HL-60 (cell line): ENCODE results near the gene RSPO3.

Experiments
- DNase-seq, 2 experiments: peaks; one replicate each; pipeline ENCODE4 v3.0.0-alpha.2; 2010 to 2020; ENCODE audit warnings: low read depth in 1 of 2, low spot score in 1 of 2
- H3K27ac ChIP-seq: fragments of 250-450 bp; sonication (Bioruptor Pico); replicated peaks from 2 replicates; pipeline ENCODE4 v1.5.1; 2020; ENCODE audit warnings: mild to moderate bottlenecking, moderate library complexity
- H3K27me3 ChIP-seq: fragments of 250-450 bp; sonication (Bioruptor Pico); 2 replicates; pipeline ENCODE4 v1.5.1; 2021; ENCODE audit warnings: mild to moderate bottlenecking, moderate library complexity; ENCODE audit not compliant: insufficient read depth, poor library complexity, severe bottlenecking
- H3K4me3 ChIP-seq: replicated peaks from 2 replicates; pipeline ENCODE4 v1.5.1; 2011; ENCODE audit warnings: mild to moderate bottlenecking, control low read depth, low read length; ENCODE audit not compliant: insufficient read depth
- GABPA ChIP-seq: IDR thresholded peaks from 2 replicates; pipeline ENCODE4 v1.6.1; 2012; ENCODE audit warnings: low read depth
- POLR2AphosphoS5 ChIP-seq: IDR thresholded peaks from 2 replicates; pipeline ENCODE4 v1.6.1; 2012; ENCODE audit warnings: low read depth
- SPI1 ChIP-seq: IDR thresholded peaks from 2 replicates; pipeline ENCODE4 v1.6.1; 2012; ENCODE audit warnings: low read depth, mild to moderate bottlenecking, borderline replicate concordance
- TF ChIP-seq, protein P1 (sequence below): IDR thresholded peaks from one replicate; pipeline ENCODE4 v1.5.1; 2011; ENCODE audit warnings: low read length, control low read depth, inconsistent platforms; ENCODE audit not compliant: insufficient read depth
- TF ChIP-seq, protein P2 (sequence below): IDR thresholded peaks from 2 replicates; pipeline ENCODE4 v1.6.1; 2012; ENCODE audit warnings: low read depth; ENCODE audit not compliant: insufficient replicate concordance

Gene RSPO3

DNA sequence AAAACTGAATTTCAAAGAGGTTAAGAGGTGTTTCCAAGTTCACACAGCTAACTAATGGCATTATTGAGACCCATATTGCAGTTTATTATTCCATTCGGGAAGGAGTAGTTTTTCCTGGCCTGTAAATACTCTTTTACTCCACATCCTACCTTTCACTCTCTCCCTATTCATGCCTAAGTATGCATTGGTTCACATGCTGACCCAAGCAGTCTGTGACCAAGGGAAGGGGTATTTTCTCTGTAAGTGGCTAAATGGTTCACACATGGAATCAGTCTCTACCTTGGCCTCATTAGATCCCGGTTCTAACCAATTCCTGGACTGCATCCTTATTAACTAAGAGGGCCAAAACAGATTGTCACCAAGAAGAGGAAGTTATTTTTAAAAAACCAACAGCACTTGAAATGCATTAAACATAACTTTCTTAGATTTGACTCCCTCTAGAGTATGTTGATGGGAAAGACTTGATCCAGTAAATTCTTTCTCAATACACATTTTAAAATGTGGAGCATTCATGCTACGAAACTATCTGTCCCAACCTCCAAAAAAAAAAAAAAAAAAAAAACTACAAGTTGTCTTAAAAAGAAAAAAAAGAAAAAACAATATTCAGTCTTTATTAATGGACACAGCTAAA, 17.8 kb upstream of the RSPO3 start:
- no peaks in the 10 kb centered on the region for H3K27me3 ChIP-seq
- TF ChIP-seq SPI1, result no peak
- no peak overlapping the region for H3K27ac ChIP-seq
- DNase-seq, result peak in 1 of 2 experiments; percentile 45
- H3K4me3 ChIP-seq, result no peak overlapping the region

DNA sequence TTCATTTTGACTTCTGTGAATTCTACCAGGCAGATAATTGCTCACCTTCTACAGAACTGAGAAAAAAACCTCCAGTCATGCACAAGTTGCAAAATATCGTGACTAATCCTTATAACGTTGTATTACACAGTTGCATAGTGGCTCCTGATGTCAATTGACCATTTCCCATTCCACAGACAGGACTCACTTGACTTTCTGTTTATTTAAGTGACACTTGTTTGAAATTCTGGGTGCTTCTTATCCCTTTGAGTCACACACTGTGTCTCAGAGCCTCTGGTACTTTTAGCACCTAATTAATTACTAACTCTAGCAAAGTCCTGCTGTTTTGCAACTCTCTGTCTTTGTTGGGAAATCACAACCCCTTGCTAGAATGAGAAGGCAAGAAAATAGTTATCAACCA, 16.2 kb upstream of the RSPO3 start:
- DNase-seq, result peak; percentile 55 to 69
- H3K27me3 ChIP-seq, result no peaks in the 10 kb centered on the region
- no peak overlapping the region for H3K4me3 ChIP-seq
- H3K27ac ChIP-seq, result peak overlapping the region; percentile 35
- TF ChIP-seq POLR2AphosphoS5 (no peak), SPI1 (no peak), GABPA (no peak)
- TF ChIP-seq, protein P1, sequence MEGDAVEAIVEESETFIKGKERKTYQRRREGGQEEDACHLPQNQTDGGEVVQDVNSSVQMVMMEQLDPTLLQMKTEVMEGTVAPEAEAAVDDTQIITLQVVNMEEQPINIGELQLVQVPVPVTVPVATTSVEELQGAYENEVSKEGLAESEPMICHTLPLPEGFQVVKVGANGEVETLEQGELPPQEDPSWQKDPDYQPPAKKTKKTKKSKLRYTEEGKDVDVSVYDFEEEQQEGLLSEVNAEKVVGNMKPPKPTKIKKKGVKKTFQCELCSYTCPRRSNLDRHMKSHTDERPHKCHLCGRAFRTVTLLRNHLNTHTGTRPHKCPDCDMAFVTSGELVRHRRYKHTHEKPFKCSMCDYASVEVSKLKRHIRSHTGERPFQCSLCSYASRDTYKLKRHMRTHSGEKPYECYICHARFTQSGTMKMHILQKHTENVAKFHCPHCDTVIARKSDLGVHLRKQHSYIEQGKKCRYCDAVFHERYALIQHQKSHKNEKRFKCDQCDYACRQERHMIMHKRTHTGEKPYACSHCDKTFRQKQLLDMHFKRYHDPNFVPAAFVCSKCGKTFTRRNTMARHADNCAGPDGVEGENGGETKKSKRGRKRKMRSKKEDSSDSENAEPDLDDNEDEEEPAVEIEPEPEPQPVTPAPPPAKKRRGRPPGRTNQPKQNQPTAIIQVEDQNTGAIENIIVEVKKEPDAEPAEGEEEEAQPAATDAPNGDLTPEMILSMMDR, result no peak
- TF ChIP-seq, protein P2, sequence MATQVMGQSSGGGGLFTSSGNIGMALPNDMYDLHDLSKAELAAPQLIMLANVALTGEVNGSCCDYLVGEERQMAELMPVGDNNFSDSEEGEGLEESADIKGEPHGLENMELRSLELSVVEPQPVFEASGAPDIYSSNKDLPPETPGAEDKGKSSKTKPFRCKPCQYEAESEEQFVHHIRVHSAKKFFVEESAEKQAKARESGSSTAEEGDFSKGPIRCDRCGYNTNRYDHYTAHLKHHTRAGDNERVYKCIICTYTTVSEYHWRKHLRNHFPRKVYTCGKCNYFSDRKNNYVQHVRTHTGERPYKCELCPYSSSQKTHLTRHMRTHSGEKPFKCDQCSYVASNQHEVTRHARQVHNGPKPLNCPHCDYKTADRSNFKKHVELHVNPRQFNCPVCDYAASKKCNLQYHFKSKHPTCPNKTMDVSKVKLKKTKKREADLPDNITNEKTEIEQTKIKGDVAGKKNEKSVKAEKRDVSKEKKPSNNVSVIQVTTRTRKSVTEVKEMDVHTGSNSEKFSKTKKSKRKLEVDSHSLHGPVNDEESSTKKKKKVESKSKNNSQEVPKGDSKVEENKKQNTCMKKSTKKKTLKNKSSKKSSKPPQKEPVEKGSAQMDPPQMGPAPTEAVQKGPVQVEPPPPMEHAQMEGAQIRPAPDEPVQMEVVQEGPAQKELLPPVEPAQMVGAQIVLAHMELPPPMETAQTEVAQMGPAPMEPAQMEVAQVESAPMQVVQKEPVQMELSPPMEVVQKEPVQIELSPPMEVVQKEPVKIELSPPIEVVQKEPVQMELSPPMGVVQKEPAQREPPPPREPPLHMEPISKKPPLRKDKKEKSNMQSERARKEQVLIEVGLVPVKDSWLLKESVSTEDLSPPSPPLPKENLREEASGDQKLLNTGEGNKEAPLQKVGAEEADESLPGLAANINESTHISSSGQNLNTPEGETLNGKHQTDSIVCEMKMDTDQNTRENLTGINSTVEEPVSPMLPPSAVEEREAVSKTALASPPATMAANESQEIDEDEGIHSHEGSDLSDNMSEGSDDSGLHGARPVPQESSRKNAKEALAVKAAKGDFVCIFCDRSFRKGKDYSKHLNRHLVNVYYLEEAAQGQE, result no peak

DNA sequence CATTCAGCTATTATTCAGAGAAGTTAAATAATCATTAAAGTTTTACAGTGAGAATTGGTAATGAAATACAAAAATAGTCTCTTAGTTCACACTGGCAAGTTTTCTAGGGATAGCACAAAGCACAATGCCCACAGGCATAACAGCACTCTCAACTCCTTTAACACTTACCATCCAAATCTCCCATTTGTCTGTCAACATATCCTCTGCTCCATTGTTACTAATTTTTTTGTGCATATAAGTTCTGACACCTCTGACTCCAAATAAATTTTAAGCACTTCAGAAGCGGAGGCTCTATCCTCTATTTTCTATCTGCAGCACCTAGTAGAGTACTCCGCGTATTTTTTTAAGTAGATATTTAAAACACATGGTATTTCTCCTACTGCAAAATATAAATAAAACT, 15.6 kb upstream of the RSPO3 start:
- Histone ChIP-seq H3K4me3 (no peak overlapping the region), H3K27ac (peak overlapping the region; percentile 35; the same call in 1 of the 2 replicates), H3K27me3 (no peaks in the 10 kb centered on the region)
- TF ChIP-seq, protein P1, result no peak
- TF ChIP-seq, protein P2, result no peak
- TF ChIP-seq POLR2AphosphoS5 (no peak), SPI1 (no peak)
- DNase-seq, result no peak

DNA sequence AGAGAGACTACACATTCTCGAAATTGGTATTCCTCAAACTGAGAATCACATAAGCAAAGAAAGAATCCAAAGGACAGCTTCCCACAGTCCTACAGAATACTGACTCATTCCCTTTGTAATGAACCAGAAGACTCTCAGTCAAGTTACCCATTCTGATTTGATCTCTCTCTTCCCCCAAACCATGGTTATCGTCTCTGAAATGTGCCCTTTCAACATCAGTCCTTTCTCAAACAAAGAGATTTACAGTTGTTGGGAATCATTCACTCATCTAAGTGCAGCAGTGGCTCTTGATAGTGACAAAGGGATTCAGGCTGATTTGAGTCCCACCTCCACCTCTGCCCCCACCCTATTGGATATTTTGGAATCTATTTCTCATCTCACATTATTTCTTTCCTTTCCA, 15.0 kb upstream of the RSPO3 start:
- no peak for DNase-seq
- Histone ChIP-seq H3K4me3 (no peak overlapping the region), H3K27me3 (no peaks in the 10 kb centered on the region), H3K27ac (no peak overlapping the region)
- TF ChIP-seq, protein P1, result no peak
- TF ChIP-seq POLR2AphosphoS5 (no peak), SPI1 (no peak), GABPA (no peak)
- TF ChIP-seq, protein P2, result no peak
